Fibroblast of pulmonary artery (primary cell): ENCODE data around the gene ZNF367.

Experiments
- DNase-seq: peaks from one replicate; pipeline ENCODE4 v3.0.0-alpha.2; 2010; ENCODE audit warnings: low read depth
- H3K4me3 ChIP-seq: replicated peaks from 2 replicates; pipeline ENCODE4 v1.5.1; 2011; ENCODE audit warnings: low read depth, mild to moderate bottlenecking, control low read depth, low read length, moderate library complexity
- CTCF ChIP-seq: IDR thresholded peaks from 2 replicates; pipeline ENCODE4 v1.5.1; 2011; ENCODE audit warnings: mild to moderate bottlenecking, control low read depth, low read length, inconsistent platforms; ENCODE audit errors: missing control alignments

The ZNF367 gene

GRCh38 chr9:96418083-96418919 lies at the start of gene ZNF367:
ZNF367 (minus strand) TSS chr9:96418370; CDS start chr9:96418032, 338 bp downstream.
- no peak for TF ChIP-seq CTCF
- H3K4me3 ChIP-seq, result peak within 1 kb of the TSS; percentile 80
- DNase-seq, result peak; percentile 97

- no peak for DNase-seq
- no peak for TF ChIP-seq CTCF
- H3K4me3 ChIP-seq, result no peak overlapping the region
Observed at GRCh38 chr9:96467784-96468183, 49.6 kb upstream of the ZNF367 start.

GRCh38 chr9:96464426-96464825 lies 46.3 kb upstream of the ZNF367 start:
- TF ChIP-seq CTCF, result no peak
- DNase-seq, result no peak
- no peak overlapping the region for H3K4me3 ChIP-seq

GRCh38 chr9:96462541-96462940 lies 44.4 kb upstream of the ZNF367 start:
- DNase-seq, result no peak
- H3K4me3 ChIP-seq, result no peak overlapping the region
- no peak for TF ChIP-seq CTCF

- TF ChIP-seq CTCF, result no peak
- DNase-seq, result no peak
- no peak overlapping the region for H3K4me3 ChIP-seq
Observed at GRCh38 chr9:96461336-96461735, 43.2 kb upstream of the ZNF367 start.

GRCh38 chr9:96460882-96461281 lies 42.7 kb upstream of the ZNF367 start:
- TF ChIP-seq CTCF, result no peak
- peak; percentile 46 for DNase-seq
- H3K4me3 ChIP-seq, result no peak overlapping the region

- no peak for DNase-seq
- no peak overlapping the region for H3K4me3 ChIP-seq
- TF ChIP-seq CTCF, result no peak
Observed at GRCh38 chr9:96460470-96460869, 42.3 kb upstream of the ZNF367 start.
